Measurements from ENCODE around the gene MKLN1. TPM values are rescaled to one million over a fixed set of nuclear protein-coding genes. Genes with fewer than 3 reads are reported as not detected.

MKLN1 gene
- polyA plus RNA-seq, 1 of the 3 experiments (the other 2 are of a cell fraction), result 11.0 TPM

- TF ChIP-seq, protein P1, sequence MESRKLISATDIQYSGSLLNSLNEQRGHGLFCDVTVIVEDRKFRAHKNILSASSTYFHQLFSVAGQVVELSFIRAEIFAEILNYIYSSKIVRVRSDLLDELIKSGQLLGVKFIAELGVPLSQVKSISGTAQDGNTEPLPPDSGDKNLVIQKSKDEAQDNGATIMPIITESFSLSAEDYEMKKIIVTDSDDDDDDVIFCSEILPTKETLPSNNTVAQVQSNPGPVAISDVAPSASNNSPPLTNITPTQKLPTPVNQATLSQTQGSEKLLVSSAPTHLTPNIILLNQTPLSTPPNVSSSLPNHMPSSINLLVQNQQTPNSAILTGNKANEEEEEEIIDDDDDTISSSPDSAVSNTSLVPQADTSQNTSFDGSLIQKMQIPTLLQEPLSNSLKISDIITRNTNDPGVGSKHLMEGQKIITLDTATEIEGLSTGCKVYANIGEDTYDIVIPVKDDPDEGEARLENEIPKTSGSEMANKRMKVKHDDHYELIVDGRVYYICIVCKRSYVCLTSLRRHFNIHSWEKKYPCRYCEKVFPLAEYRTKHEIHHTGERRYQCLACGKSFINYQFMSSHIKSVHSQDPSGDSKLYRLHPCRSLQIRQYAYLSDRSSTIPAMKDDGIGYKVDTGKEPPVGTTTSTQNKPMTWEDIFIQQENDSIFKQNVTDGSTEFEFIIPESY (IDR thresholded peaks at IDR 0.05; ENCODE audit: borderline replicate concordance, low read depth), result no peak
- no peak for TF ChIP-seq GATA2 (CRISPR knock-in tag; IDR thresholded peaks at IDR 0.05)
- TF ChIP-seq SIN3A (IDR thresholded peaks at IDR 0.05; ENCODE audit: borderline replicate concordance, low read depth, low read length), result no peak
- TF ChIP-seq NFIC (IDR thresholded peaks at IDR 0.05; ENCODE audit: borderline replicate concordance), result no peak
- TF ChIP-seq GABPA (IDR thresholded peaks at IDR 0.05; ENCODE audit: low read depth), result no peak
- TF ChIP-seq POLR2AphosphoS5 (IDR thresholded peaks at IDR 0.05; ENCODE audit: low read depth, low read length), result no peak
- TF ChIP-seq RFX5 (IDR thresholded peaks at IDR 0.05; ENCODE audit: low read length), result no peak
These were observed 20.9 kb upstream of the MKLN1 start (continued) for GRCh38 chr7:131306777-131307176.

DNA sequence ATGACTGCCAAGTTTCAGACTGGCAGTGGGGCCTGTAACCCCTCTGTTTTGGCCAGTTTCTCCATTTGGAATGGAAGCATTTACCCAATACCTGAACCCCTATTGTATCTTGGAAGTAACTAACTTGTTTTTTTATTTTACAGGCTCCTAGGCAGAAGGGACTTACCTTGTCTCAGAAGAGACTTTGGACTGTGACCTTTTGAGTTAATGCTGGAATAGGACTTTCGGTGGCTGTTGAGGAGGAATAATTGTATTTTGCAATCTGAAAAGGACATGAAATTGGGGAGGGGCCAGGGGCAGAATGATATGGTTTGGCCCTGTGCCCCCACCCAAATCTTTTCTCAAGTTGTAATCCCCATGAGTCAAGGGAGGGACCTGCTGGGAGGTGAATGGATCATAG lies 20.0 kb upstream of the MKLN1 start:
- Histone ChIP-seq H3K4me3 (ENCODE audit: low read depth in 2 of 2, low read length in 1 of 2) (no peak overlapping the region), H2AFZ (ENCODE audit: low read depth) (no peak overlapping the region), H3K4me1 (ENCODE audit: control insufficient read depth in 1 of 2, insufficient read depth in 2 of 2, low read depth in 1 of 2, low read length in 1 of 2) (no peaks in the 10 kb centered on the region), H3K36me3 (replicated peaks in 1 of 2; ENCODE audit: control insufficient read depth in 1 of 2, insufficient read depth in 2 of 2, low read length in 1 of 2) (no peaks in the 10 kb centered on the region), H3K9me2 (no peaks in the 10 kb centered on the region), H3K27me3 (ENCODE audit: insufficient read depth) (no peaks in the 10 kb centered on the region), H4K20me1 (ENCODE audit: insufficient read depth) (no peaks in the 10 kb centered on the region), H3K4me2 (no peak overlapping the region), H3K9me3 (peaks cover 12% of the 10 kb centered on the region; the same call in 1 of the 2 replicates), H3K27ac (ENCODE audit: low read depth in 2 of 2, low read length in 1 of 2) (no peak overlapping the region), H3K9ac (no peak overlapping the region), H3F3A (replicated peaks; ENCODE audit: insufficient read depth) (no peaks in the 10 kb centered on the region), H3K79me2 (ENCODE audit: insufficient read depth) (no peaks in the 10 kb centered on the region)
- 76% methylated on average over 1 of the region's 1 CpG for WGBS (ENCODE audit: low lambda C conversion rate)
- no peak for TF ChIP-seq FOXM1 (IDR thresholded peaks at IDR 0.05; ENCODE audit: low read depth)
- TF ChIP-seq NRF1 (IDR thresholded peaks at IDR 0.05; ENCODE audit: low read depth, low read length), result no peak
- TF ChIP-seq FOXJ3 (CRISPR knock-in tag; IDR thresholded peaks at IDR 0.05), result no peak
- no peak for TF ChIP-seq EZH2phosphoT487 (IDR thresholded peaks at IDR 0.05; ENCODE audit: borderline replicate concordance, low read depth)
- CTCF ChIA-PET, result interaction anchor here (0.6 to 0.8 kb wide), 3 partner anchors 147 to 410 kb away, joined by 3 read pairs; no protein-coding TSS in a partner anchor
- POLR2A ChIA-PET, result no interaction called here
- no peak for DNase-seq

DNA sequence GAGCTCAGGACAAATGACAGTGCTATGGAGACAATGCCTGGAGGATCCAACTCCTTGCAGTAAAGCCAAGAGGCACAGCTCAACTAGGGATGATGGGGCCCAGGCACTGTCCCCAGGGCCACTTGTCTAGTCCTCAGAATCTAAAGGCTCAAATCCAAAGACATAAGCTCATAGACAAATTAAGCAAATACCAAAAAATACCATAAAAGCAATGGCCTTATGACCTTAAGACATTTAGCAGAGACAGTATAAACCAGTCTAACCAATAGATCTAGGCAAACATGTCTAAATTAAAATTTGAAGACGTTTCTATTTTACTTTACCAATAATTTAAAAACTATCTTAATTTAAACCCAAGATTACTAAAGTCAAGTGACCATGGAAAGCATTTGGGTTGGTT lies 14.8 kb upstream of the MKLN1 start:
- Histone ChIP-seq H3K36me3 (replicated peaks in 1 of 2; ENCODE audit: control insufficient read depth in 1 of 2, insufficient read depth in 2 of 2, low read length in 1 of 2) (peaks cover 0 to 4% of the 10 kb centered on the region in 2 experiments), H3K9me3 (peaks cover 5% of the 10 kb centered on the region; the same call in 1 of the 2 replicates), H3F3A (replicated peaks; ENCODE audit: insufficient read depth) (no peaks in the 10 kb centered on the region), H3K27me3 (ENCODE audit: insufficient read depth) (no peaks in the 10 kb centered on the region), H3K9me2 (no peaks in the 10 kb centered on the region), H3K27ac (ENCODE audit: low read depth in 2 of 2, low read length in 1 of 2) (no peak overlapping the region), H4K20me1 (ENCODE audit: insufficient read depth) (no peaks in the 10 kb centered on the region), H2AFZ (ENCODE audit: low read depth) (no peak overlapping the region), H3K4me2 (no peak overlapping the region), H3K4me1 (ENCODE audit: control insufficient read depth in 1 of 2, insufficient read depth in 2 of 2, low read depth in 1 of 2, low read length in 1 of 2) (no peaks in the 10 kb centered on the region), H3K79me2 (ENCODE audit: insufficient read depth) (no peaks in the 10 kb centered on the region), H3K9ac (no peak overlapping the region), H3K4me3 (ENCODE audit: low read depth in 2 of 2, low read length in 1 of 2) (no peak overlapping the region)
- WGBS (ENCODE audit: low lambda C conversion rate), result 6% methylated on average over 1 of the region's 1 CpG
- CTCF ChIA-PET, result no interaction called here
- no peak for DNase-seq
- POLR2A ChIA-PET, result no interaction called here
- TF ChIP-seq, protein P2, sequence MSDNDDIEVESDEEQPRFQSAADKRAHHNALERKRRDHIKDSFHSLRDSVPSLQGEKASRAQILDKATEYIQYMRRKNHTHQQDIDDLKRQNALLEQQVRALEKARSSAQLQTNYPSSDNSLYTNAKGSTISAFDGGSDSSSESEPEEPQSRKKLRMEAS (IDR thresholded peaks at IDR 0.05; ENCODE audit: low read depth), result no peak
- TF ChIP-seq TEAD4 (IDR thresholded peaks at IDR 0.05; ENCODE audit: borderline replicate concordance, insufficient read depth) (no peak), TAF1 (IDR thresholded peaks at IDR 0.05; ENCODE audit: borderline replicate concordance, low read depth, low read length) (no peak), TCF12 (IDR thresholded peaks at IDR 0.05) (no peak), EZH2phosphoT487 (IDR thresholded peaks at IDR 0.05; ENCODE audit: borderline replicate concordance, low read depth) (no peak), SIN3A (IDR thresholded peaks at IDR 0.05; ENCODE audit: borderline replicate concordance, low read depth, low read length) (no peak), SMC3 (IDR thresholded peaks at IDR 0.05; ENCODE audit: low read depth, low read length) (no peak), EP300 (IDR thresholded peaks at IDR 0.05; ENCODE audit: borderline replicate concordance in 1 of 2, low read depth in 1 of 2, low read length in 1 of 2) (no peak)
- TF ChIP-seq, protein P1 (IDR thresholded peaks at IDR 0.05; ENCODE audit: borderline replicate concordance, low read depth), result no peak
- TF ChIP-seq, protein P3, sequence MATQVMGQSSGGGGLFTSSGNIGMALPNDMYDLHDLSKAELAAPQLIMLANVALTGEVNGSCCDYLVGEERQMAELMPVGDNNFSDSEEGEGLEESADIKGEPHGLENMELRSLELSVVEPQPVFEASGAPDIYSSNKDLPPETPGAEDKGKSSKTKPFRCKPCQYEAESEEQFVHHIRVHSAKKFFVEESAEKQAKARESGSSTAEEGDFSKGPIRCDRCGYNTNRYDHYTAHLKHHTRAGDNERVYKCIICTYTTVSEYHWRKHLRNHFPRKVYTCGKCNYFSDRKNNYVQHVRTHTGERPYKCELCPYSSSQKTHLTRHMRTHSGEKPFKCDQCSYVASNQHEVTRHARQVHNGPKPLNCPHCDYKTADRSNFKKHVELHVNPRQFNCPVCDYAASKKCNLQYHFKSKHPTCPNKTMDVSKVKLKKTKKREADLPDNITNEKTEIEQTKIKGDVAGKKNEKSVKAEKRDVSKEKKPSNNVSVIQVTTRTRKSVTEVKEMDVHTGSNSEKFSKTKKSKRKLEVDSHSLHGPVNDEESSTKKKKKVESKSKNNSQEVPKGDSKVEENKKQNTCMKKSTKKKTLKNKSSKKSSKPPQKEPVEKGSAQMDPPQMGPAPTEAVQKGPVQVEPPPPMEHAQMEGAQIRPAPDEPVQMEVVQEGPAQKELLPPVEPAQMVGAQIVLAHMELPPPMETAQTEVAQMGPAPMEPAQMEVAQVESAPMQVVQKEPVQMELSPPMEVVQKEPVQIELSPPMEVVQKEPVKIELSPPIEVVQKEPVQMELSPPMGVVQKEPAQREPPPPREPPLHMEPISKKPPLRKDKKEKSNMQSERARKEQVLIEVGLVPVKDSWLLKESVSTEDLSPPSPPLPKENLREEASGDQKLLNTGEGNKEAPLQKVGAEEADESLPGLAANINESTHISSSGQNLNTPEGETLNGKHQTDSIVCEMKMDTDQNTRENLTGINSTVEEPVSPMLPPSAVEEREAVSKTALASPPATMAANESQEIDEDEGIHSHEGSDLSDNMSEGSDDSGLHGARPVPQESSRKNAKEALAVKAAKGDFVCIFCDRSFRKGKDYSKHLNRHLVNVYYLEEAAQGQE (IDR thresholded peaks at IDR 0.05; ENCODE audit: low read depth, low read length), result no peak

Measured in SK-N-SH (cell line).